PC-3 (cell line): ENCODE measurements around the gene SMIM27. TPM values are rescaled to one million over a fixed set of nuclear protein-coding genes. Genes with fewer than 3 reads are reported as not detected.

ENCODE experiments used
- ATAC-seq: fragments of 200-7000 bp; cut with Tn5 transposase; 2 replicates; pipeline ENCODE4 v1.9.1; 2020; ENCODE audit warnings: mild to moderate bottlenecking, moderate library complexity
- BruUV-seq: library from RNA; stranded (reverse); fragments of 400-500 nt; replicated peaks from 2 replicates; lab custom pipeline; 2021; lab: Mats Ljungman, UMichigan
- CTCF ChIA-PET: fragments of 300-600 bp; sonication (Branson Sonifier 250); formaldehyde crosslinking; loops from one replicate; lab custom pipeline; 2022; ENCODE audit warnings: antibody characterized with exemption; lab: Charles Lee
- POLR2A ChIA-PET: fragments of 300-600 bp; sonication (Branson Sonifier 250); formaldehyde crosslinking; loops from one replicate; lab custom pipeline; 2022; ENCODE audit warnings: antibody characterized with exemption; ENCODE audit not compliant: unreplicated experiment; lab: Charles Lee
- DNase-seq: peaks from one replicate; pipeline ENCODE4 v3.0.0-alpha.2; 2015
- H2AFZ ChIP-seq: fragments of 300-600 bp; sonication (generic); 2 replicates; pipeline ENCODE4 v1.6.0; 2016; ENCODE audit warnings: antibody characterized with exemption, low read length
- H3F3A ChIP-seq: fragments of 300-600 bp; sonication (generic); one replicate; pipeline ENCODE4 v1.6.0; 2017; ENCODE audit warnings: antibody characterized with exemption, low read length, control low read depth, mild to moderate bottlenecking; ENCODE audit not compliant: unreplicated experiment
- H3K27ac ChIP-seq: fragments of 300-600 bp; sonication (generic); 2 replicates; pipeline ENCODE4 v1.5.1; 2016; ENCODE audit warnings: mild to moderate bottlenecking, low read length
- H3K27me3 ChIP-seq: fragments of 300-600 bp; sonication (generic); 2 replicates; pipeline ENCODE4 v1.6.1; 2016; ENCODE audit warnings: low read length, mixed read lengths
- H3K36me3 ChIP-seq: fragments of 300-600 bp; sonication (generic); 2 replicates; pipeline ENCODE4 v1.6.1; 2016; ENCODE audit warnings: low read depth, mixed run types, low read length, mixed read lengths
- H3K4me1 ChIP-seq: fragments of 300-600 bp; sonication (generic); 2 replicates; pipeline ENCODE4 v1.5.1; 2016; ENCODE audit warnings: low read length; ENCODE audit not compliant: insufficient read depth
- H3K4me2 ChIP-seq: fragments of 300-600 bp; sonication (generic); 2 replicates; pipeline ENCODE4 v1.6.0; 2016; ENCODE audit warnings: low read length
- H3K4me3 ChIP-seq: fragments of 300-600 bp; sonication (generic); 2 replicates; pipeline ENCODE4 v1.5.1; 2016; ENCODE audit warnings: mild to moderate bottlenecking, low read length, mixed read lengths
- H3K79me2 ChIP-seq: fragments of 300-600 bp; sonication (generic); 2 replicates; pipeline ENCODE4 v1.6.1; 2017; ENCODE audit warnings: low read length, mixed read lengths
- H3K9ac ChIP-seq: fragments of 300-600 bp; sonication (generic); 2 replicates; pipeline ENCODE4 v1.6.0; 2016; ENCODE audit warnings: mild to moderate bottlenecking, low read length
- H3K9me2 ChIP-seq: fragments of 300-600 bp; sonication (generic); replicated peaks from 2 replicates; pipeline ENCODE4 v1.6.1; 2016; ENCODE audit warnings: mixed run types, low read length, mixed read lengths
- H3K9me3 ChIP-seq: fragments of 300-600 bp; sonication (generic); 2 replicates; pipeline ENCODE4 v1.6.1; 2016; ENCODE audit warnings: low read length, mixed read lengths
- H4K20me1 ChIP-seq: fragments of 300-600 bp; sonication (generic); 2 replicates; pipeline ENCODE4 v1.6.1; 2016; ENCODE audit warnings: low read length, mixed read lengths
- CTCF ChIP-seq: fragments of 300-600 bp; sonication (generic); conservative IDR thresholded peaks from 2 replicates; pipeline ENCODE4 v1.5.1; 2017; ENCODE audit warnings: antibody characterized with exemption, low read depth, mild to moderate bottlenecking, low read length
- EZH2 ChIP-seq: fragments of 300-600 bp; sonication (generic); IDR thresholded peaks from one replicate; pipeline ENCODE4 v1.6.1; 2017; ENCODE audit warnings: antibody characterized with exemption, mild to moderate bottlenecking, low read length; ENCODE audit not compliant: unreplicated experiment
- EZH2phosphoT487 ChIP-seq: fragments of 300-600 bp; sonication (generic); IDR thresholded peaks from 2 replicates; pipeline ENCODE4 v1.6.1; 2018; ENCODE audit warnings: mild to moderate bottlenecking, antibody characterized with exemption, low read length, borderline replicate concordance
- intact Hi-C: fragments of 100-400 bp; cut with micrococcal nuclease; formaldehyde crosslinking; loops from 2 replicates; pipeline ENCODE4 v1.9.0; 2023
- total RNA-seq: library from RNA; depleted of rRNA; stranded (reverse); fragments of >200 nt; gene quantifications from 2 replicates; pipeline ENCODE4 v1.2.3, GENCODE V29; 2014

The SMIM27 gene
- total RNA-seq, 1 experiment from 2014 or later: 3.0 TPM

GRCh38 chr9:32571969-32572899, 20.1 kb downstream of the SMIM27 start:
- Histone ChIP-seq H2AFZ (peak overlapping the region; percentile 98), H3K4me3 (peak overlapping the region; percentile 97), H3K9me3 (no peaks in the 10 kb centered on the region), H3K79me2 (peaks cover 35% of the 10 kb centered on the region), H3K9me2 (no peaks in the 10 kb centered on the region), H3F3A (peaks cover 3% of the 10 kb centered on the region), H3K9ac (peak overlapping the region; percentile 91), H3K4me1 (peaks cover 17% of the 10 kb centered on the region), H3K27ac (peak overlapping the region; percentile 55), H3K36me3 (no peaks in the 10 kb centered on the region), H3K4me2 (peak overlapping the region; percentile 87), H3K27me3 (no peaks in the 10 kb centered on the region), H4K20me1 (peaks cover 10% of the 10 kb centered on the region; the same call in 1 of the 2 replicates)
- ATAC-seq: peak; percentile 92
- DNase-seq: peak; percentile 70
- CTCF ChIA-PET: interaction anchor here (0.5 to 1.4 kb wide), 6 partner anchors 17 to 193 kb away, joined by 3 to 16 read pairs (median 4); partner anchors contain the start of gene RIGI
- intact Hi-C loops: loop anchor here (1.0 to 5.0 kb wide), 4 partner anchors 19 to 193 kb away; partner anchors contain the start of gene RIGI
- no peak for TF ChIP-seq EZH2phosphoT487
- peak; percentile 77 for TF ChIP-seq CTCF
- TF ChIP-seq EZH2: no peak
- BruUV-seq: TSS peak; percentile 67
- POLR2A ChIA-PET: interaction anchor here (0.6 kb wide), 1 partner anchor 126 kb away, joined by 3 read pairs; no protein-coding TSS in a partner anchor

- BruUV-seq: no TSS peak
- peak within 1 kb of the TSS; percentile 91 for H3K9ac ChIP-seq
These were observed 20.9 kb downstream of the SMIM27 start, which contains the start of gene NDUFB6 for GRCh38 chr9:32572900-32573523. Gene NDUFB6, minus strand, starts transcription at chr9:32573159. Its CDS starts 99 bp downstream, at chr9:32573060.

More at GRCh38 chr9:32572900-32573523, 20.9 kb downstream of the SMIM27 start, which contains the start of gene NDUFB6:
- peak; percentile 86 for ATAC-seq
- Histone ChIP-seq H3K36me3 (no peaks in the 10 kb centered on the region), H3K4me3 (peak within 1 kb of the TSS; percentile 97), H3K27ac (peak within 1 kb of the TSS; percentile 55), H3K9me2 (no peaks in the 10 kb centered on the region), H3K27me3 (no peaks in the 10 kb centered on the region), H3K9me3 (no peaks in the 10 kb centered on the region), H3K4me2 (peak within 1 kb of the TSS; percentile 87), H4K20me1 (peaks cover 10% of the 10 kb centered on the region; the same call in 1 of the 2 replicates), H3K79me2 (peaks cover 35% of the 10 kb centered on the region), H3K4me1 (peaks cover 17% of the 10 kb centered on the region), H3F3A (peaks cover 3% of the 10 kb centered on the region), H2AFZ (peak within 1 kb of the TSS; percentile 98)
- intact Hi-C loops: loop anchor here (1.0 to 5.0 kb wide), 4 partner anchors 20 to 194 kb away; partner anchors contain the start of gene RIGI
- peak; percentile 89 for DNase-seq
- CTCF ChIA-PET: interaction anchor here (1.1 to 1.4 kb wide), 2 partner anchors 47 to 192 kb away, joined by 4 to 11 read pairs; partner anchors contain the start of gene RIGI
- POLR2A ChIA-PET: no interaction called here
- TF ChIP-seq EZH2phosphoT487 (no peak), EZH2 (no peak), CTCF (no peak)
